HL-60 (cell line): ENCODE measurements around the gene ATP6V0D1.

ENCODE experiments used
- GABPA ChIP-seq: IDR thresholded peaks from 2 replicates; pipeline ENCODE4 v1.6.1; 2012; ENCODE audit warnings: low read depth
- POLR2AphosphoS5 ChIP-seq: IDR thresholded peaks from 2 replicates; pipeline ENCODE4 v1.6.1; 2012; ENCODE audit warnings: low read depth
- SPI1 ChIP-seq: IDR thresholded peaks from 2 replicates; pipeline ENCODE4 v1.6.1; 2012; ENCODE audit warnings: low read depth, mild to moderate bottlenecking, borderline replicate concordance
- TF ChIP-seq, protein P1 (sequence below): IDR thresholded peaks from one replicate; pipeline ENCODE4 v1.5.1; 2011; ENCODE audit warnings: low read length, control low read depth, inconsistent platforms; ENCODE audit not compliant: insufficient read depth
- TF ChIP-seq, protein P2 (sequence below): IDR thresholded peaks from 2 replicates; pipeline ENCODE4 v1.6.1; 2012; ENCODE audit warnings: low read depth; ENCODE audit not compliant: insufficient replicate concordance

GRCh38 chr16:67426950-67427349 lies 54.0 kb downstream of the ATP6V0D1 start:
- TF ChIP-seq, protein P1, sequence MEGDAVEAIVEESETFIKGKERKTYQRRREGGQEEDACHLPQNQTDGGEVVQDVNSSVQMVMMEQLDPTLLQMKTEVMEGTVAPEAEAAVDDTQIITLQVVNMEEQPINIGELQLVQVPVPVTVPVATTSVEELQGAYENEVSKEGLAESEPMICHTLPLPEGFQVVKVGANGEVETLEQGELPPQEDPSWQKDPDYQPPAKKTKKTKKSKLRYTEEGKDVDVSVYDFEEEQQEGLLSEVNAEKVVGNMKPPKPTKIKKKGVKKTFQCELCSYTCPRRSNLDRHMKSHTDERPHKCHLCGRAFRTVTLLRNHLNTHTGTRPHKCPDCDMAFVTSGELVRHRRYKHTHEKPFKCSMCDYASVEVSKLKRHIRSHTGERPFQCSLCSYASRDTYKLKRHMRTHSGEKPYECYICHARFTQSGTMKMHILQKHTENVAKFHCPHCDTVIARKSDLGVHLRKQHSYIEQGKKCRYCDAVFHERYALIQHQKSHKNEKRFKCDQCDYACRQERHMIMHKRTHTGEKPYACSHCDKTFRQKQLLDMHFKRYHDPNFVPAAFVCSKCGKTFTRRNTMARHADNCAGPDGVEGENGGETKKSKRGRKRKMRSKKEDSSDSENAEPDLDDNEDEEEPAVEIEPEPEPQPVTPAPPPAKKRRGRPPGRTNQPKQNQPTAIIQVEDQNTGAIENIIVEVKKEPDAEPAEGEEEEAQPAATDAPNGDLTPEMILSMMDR = no peak
- TF ChIP-seq, protein P2, sequence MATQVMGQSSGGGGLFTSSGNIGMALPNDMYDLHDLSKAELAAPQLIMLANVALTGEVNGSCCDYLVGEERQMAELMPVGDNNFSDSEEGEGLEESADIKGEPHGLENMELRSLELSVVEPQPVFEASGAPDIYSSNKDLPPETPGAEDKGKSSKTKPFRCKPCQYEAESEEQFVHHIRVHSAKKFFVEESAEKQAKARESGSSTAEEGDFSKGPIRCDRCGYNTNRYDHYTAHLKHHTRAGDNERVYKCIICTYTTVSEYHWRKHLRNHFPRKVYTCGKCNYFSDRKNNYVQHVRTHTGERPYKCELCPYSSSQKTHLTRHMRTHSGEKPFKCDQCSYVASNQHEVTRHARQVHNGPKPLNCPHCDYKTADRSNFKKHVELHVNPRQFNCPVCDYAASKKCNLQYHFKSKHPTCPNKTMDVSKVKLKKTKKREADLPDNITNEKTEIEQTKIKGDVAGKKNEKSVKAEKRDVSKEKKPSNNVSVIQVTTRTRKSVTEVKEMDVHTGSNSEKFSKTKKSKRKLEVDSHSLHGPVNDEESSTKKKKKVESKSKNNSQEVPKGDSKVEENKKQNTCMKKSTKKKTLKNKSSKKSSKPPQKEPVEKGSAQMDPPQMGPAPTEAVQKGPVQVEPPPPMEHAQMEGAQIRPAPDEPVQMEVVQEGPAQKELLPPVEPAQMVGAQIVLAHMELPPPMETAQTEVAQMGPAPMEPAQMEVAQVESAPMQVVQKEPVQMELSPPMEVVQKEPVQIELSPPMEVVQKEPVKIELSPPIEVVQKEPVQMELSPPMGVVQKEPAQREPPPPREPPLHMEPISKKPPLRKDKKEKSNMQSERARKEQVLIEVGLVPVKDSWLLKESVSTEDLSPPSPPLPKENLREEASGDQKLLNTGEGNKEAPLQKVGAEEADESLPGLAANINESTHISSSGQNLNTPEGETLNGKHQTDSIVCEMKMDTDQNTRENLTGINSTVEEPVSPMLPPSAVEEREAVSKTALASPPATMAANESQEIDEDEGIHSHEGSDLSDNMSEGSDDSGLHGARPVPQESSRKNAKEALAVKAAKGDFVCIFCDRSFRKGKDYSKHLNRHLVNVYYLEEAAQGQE = no peak
- TF ChIP-seq GABPA (no peak), POLR2AphosphoS5 (no peak), SPI1 (no peak)
